Coronary artery (tissue), 2 donors: ENCODE results near the gene TRIM67.

Experiments used
- DNase-seq: peaks from one replicate; pipeline ENCODE4 v3.0.0-alpha.2; 2017; ENCODE audit warnings: low spot score
- H3K27ac ChIP-seq, 2 donors: fragments of 200-600 bp; sonication (generic); one replicate each; pipeline ENCODE4 v1.5.1; 2016 to 2019
- H3K4me3 ChIP-seq: fragments of 200-600 bp; sonication (generic); 2 replicates; pipeline ENCODE4 v1.5.1; 2016; ENCODE audit warnings: mild to moderate bottlenecking, moderate library complexity
- TF ChIP-seq, protein P1 (sequence below): fragments of 200-600 bp; sonication (generic); IDR thresholded peaks from one replicate; pipeline ENCODE4 v1.5.1; 2019; ENCODE audit warnings: antibody characterized with exemption

The TRIM67 gene

GRCh38 chr1:231252336-231252735 lies 90.5 kb downstream of the TRIM67 start:
- TF ChIP-seq, protein P1, sequence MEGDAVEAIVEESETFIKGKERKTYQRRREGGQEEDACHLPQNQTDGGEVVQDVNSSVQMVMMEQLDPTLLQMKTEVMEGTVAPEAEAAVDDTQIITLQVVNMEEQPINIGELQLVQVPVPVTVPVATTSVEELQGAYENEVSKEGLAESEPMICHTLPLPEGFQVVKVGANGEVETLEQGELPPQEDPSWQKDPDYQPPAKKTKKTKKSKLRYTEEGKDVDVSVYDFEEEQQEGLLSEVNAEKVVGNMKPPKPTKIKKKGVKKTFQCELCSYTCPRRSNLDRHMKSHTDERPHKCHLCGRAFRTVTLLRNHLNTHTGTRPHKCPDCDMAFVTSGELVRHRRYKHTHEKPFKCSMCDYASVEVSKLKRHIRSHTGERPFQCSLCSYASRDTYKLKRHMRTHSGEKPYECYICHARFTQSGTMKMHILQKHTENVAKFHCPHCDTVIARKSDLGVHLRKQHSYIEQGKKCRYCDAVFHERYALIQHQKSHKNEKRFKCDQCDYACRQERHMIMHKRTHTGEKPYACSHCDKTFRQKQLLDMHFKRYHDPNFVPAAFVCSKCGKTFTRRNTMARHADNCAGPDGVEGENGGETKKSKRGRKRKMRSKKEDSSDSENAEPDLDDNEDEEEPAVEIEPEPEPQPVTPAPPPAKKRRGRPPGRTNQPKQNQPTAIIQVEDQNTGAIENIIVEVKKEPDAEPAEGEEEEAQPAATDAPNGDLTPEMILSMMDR, result no peak
- DNase-seq, result no peak
- H3K27ac ChIP-seq, result no peak overlapping the region
- H3K4me3 ChIP-seq, result no peak overlapping the region

GRCh38 chr1:231260351-231260750 lies 98.5 kb downstream of the TRIM67 start:
- H3K4me3 ChIP-seq, result no peak overlapping the region
- TF ChIP-seq, protein P1, result no peak
- DNase-seq, result no peak
- H3K27ac ChIP-seq, result no peak overlapping the region

- TF ChIP-seq, protein P1, result no peak
- Histone ChIP-seq H3K4me3 (no peak overlapping the region), H3K27ac (no peak overlapping the region)
- no peak for DNase-seq
Measured at GRCh38 chr1:231264642-231265041, 102.8 kb downstream of the TRIM67 start.

- DNase-seq, result no peak
- Histone ChIP-seq H3K27ac (no peak overlapping the region), H3K4me3 (no peak overlapping the region)
- TF ChIP-seq, protein P1, result no peak
Measured at GRCh38 chr1:231265379-231265778, 103.5 kb downstream of the TRIM67 start.

DNA sequence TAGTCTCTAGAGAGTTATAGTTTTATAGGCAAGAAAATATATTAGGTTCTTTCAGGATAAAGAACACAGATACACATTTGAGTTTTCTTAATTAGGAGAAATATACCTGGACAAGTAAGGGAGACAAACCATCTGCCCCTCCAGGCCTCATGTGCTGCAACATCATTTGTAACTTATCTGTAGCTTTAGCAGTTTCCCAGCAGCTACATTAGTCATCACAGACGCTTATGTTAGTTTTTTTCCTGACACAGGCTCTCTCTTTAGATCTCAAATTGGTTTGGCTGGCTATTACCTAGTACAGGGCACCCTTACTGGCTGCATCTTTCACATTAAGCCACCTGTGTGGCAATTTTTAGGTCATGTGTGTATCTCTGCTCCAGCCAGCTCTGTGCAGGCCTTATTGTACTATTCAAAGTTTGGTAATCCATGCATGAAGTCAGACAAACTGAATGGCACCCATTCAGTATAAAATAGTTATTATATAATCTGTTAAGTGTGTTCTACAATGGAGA lies 105.0 kb downstream of the TRIM67 start:
- no peak for DNase-seq
- H3K27ac ChIP-seq, result no peak overlapping the region
- no peak overlapping the region for H3K4me3 ChIP-seq
- TF ChIP-seq, protein P1, result no peak
